HepG2 (cell line): ENCODE measurements around the gene GPX7.

Experiments used
- EZH2 ChIP-seq: conservative IDR thresholded peaks from 2 replicates; pipeline ENCODE4 v1.6.1; 2012; ENCODE audit warnings: mild to moderate bottlenecking, low read depth, low read length, moderate library complexity
- GATAD1 ChIP-seq: IDR thresholded peaks from 2 replicates; pipeline ENCODE4 v1.6.1; 2016; ENCODE audit warnings: missing genetic modification reagents, missing compliant biosample characterization
- MAZ ChIP-seq, 2 experiments: sonication (generic) in 1 of 2; formaldehyde crosslinking in 1 of 2; IDR thresholded peaks; 2 replicates each; pipeline versions ENCODE4 v1.5.0 to v1.6.1; 2012 to 2020; ENCODE audit warnings: low read depth in 2 of 2, mild to moderate bottlenecking in 2 of 2, borderline replicate concordance in 1 of 2, improper control_type of control experiment in 1 of 2, low read length in 1 of 2, missing genetic modification reagents in 1 of 2, moderate library complexity in 1 of 2
- MXD4 ChIP-seq: IDR thresholded peaks from 2 replicates; pipeline ENCODE4 v1.6.1; 2016; ENCODE audit warnings: mild to moderate bottlenecking, missing biosample characterization, missing genetic modification reagents
- MZF1 ChIP-seq: sonication (generic); formaldehyde crosslinking; IDR thresholded peaks from 2 replicates; pipeline ENCODE4 v1.8.1; 2023; ENCODE audit warnings: mild to moderate bottlenecking, missing genetic modification reagents, borderline replicate concordance
- TF ChIP-seq, protein P1 (sequence below): sonication (generic); formaldehyde crosslinking; IDR thresholded peaks from 2 replicates; pipeline ENCODE4 v1.5.0; 2020; ENCODE audit warnings: mild to moderate bottlenecking, missing genetic modification reagents, moderate library complexity
- TF ChIP-seq, protein P2 (sequence below): sonication (generic); formaldehyde crosslinking; IDR thresholded peaks from 2 replicates; pipeline ENCODE4 v1.9.0; 2021; ENCODE audit warnings: missing genetic modification reagents, borderline replicate concordance

- TF ChIP-seq MZF1 (CRISPR knock-in tag) = no peak
- TF ChIP-seq MAZ (IDR thresholded peaks at IDR 0.05; ENCODE audit: borderline replicate concordance, low read depth, low read length) = no peak
- no peak for TF ChIP-seq MAZ (CRISPR knock-in tag; IDR thresholded peaks at IDR 0.05; ENCODE audit: low read depth)
- TF ChIP-seq GATAD1 (CRISPR knock-in tag) = no peak
- TF ChIP-seq MXD4 (CRISPR knock-in tag) = no peak
- TF ChIP-seq EZH2 = no peak
- TF ChIP-seq, protein P1, sequence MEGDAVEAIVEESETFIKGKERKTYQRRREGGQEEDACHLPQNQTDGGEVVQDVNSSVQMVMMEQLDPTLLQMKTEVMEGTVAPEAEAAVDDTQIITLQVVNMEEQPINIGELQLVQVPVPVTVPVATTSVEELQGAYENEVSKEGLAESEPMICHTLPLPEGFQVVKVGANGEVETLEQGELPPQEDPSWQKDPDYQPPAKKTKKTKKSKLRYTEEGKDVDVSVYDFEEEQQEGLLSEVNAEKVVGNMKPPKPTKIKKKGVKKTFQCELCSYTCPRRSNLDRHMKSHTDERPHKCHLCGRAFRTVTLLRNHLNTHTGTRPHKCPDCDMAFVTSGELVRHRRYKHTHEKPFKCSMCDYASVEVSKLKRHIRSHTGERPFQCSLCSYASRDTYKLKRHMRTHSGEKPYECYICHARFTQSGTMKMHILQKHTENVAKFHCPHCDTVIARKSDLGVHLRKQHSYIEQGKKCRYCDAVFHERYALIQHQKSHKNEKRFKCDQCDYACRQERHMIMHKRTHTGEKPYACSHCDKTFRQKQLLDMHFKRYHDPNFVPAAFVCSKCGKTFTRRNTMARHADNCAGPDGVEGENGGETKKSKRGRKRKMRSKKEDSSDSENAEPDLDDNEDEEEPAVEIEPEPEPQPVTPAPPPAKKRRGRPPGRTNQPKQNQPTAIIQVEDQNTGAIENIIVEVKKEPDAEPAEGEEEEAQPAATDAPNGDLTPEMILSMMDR (CRISPR knock-in tag) = no peak
- TF ChIP-seq, protein P2, sequence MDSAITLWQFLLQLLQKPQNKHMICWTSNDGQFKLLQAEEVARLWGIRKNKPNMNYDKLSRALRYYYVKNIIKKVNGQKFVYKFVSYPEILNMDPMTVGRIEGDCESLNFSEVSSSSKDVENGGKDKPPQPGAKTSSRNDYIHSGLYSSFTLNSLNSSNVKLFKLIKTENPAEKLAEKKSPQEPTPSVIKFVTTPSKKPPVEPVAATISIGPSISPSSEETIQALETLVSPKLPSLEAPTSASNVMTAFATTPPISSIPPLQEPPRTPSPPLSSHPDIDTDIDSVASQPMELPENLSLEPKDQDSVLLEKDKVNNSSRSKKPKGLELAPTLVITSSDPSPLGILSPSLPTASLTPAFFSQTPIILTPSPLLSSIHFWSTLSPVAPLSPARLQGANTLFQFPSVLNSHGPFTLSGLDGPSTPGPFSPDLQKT (CRISPR knock-in tag) = no peak
Measured at GRCh38 chr1:52579415-52579814, 22.8 kb upstream of the GPX7 start.
